Subcutaneous adipose tissue (tissue), 4 donors: ENCODE results near the gene P3H1. TPM values are rescaled to one million over a fixed set of nuclear protein-coding genes. Genes with fewer than 3 reads are reported as not detected.

ENCODE experiments used
- CTCF ChIP-seq: fragments of 450-650 bp; IDR thresholded peaks from one replicate; pipeline ENCODE4 v1.5.1; 2016; ENCODE audit warnings: low read depth, mild to moderate bottlenecking, control low read depth, antibody characterized with exemption, moderate library complexity
- total RNA-seq, 4 donors: library from RNA; depleted of rRNA; stranded (reverse); fragments of >200 nt; gene quantifications; one replicate each; pipeline ENCODE4 v1.1.0, GENCODE V29; 2016

The P3H1 gene
- total RNA-seq, 4 donors from 2014 or later, result 22.0 to 33.8 (median 33.0) TPM

- TF ChIP-seq CTCF, result no peak
Measured at GRCh38 chr1:42759114-42759513, 7.7 kb downstream of the P3H1 start.

DNA sequence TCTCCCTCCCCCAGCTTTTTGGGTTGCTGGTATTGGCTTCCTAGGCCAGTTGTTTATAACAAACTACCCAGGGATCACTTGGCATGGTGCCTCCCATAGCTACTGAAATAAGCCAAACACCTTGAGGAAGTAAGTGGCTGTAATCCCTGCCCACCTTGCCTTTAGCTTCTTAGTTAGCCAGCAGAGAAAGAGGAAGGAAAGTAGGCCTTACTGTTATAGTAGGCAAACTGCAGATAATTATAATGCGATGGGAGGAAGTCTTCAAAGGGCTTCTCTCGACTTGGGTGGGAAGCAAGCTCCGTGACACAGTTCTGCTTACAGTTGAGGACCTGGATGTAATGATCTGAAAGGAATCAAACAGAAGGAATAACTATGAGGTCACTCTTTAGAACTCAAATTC lies 8.2 kb downstream of the P3H1 start:
- TF ChIP-seq CTCF, result no peak

DNA sequence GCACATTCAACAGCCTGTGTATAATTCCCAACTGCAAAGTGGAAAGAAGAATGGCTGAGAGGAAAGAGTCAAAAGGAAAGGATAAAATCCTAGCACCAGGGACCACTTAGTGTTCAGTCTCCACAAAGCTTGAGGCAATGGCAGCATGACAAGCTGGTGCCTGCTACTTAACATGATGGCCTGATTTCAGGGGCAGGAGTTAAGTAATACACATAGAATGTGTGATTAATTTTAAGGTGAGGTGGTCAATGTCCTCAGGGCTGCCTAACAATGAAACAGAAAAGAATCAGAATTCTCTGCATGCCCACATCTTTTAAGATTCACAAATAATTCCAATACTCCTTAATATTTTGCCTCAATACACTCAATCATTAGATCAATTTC lies 8.9 kb downstream of the P3H1 start:
- no peak for TF ChIP-seq CTCF

- TF ChIP-seq CTCF, result no peak
Measured at GRCh38 chr1:42756956-42757891, 9.6 kb downstream of the P3H1 start.

- no peak for TF ChIP-seq CTCF
Measured at GRCh38 chr1:42753070-42753469, 13.8 kb downstream of the P3H1 start.

DNA sequence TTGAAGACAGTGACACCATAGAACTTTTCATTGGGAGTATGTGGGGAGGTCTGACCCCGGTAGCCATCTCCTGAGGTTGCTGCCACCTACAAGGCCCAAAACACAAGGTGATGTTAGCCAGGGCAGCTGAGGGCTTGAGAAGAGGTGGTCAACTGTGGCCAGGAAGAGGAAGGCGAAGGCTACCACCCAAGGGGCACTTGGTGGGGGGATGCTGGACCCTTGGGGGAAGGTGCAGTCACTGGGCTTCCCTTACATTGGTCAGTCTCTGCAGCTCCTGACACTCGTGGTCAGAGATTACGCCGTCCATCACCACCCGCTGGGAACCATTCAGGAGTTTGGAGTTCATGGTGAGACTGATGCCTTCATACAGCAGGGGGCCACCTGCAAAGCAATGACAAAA lies 14.5 kb downstream of the P3H1 start:
- TF ChIP-seq CTCF, result no peak

DNA sequence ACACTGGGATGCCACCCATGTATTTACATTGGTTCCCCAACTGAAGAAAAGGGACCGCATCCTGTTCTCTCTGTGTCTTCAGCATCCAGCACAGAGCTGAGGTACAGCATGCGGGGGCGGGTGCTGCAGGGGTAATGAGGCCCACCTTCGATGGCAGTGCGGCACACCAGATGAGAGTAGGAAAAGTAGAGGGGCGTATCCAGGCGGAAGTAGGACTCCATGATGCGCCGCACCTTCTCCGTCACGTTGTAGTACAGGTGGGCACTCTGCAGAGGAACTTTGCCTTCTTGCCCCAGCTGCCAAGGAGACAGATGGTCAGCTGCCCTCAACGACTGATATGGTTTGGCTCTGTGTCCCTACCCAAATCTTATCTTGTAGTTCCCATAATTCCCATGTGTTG lies 16.8 kb downstream of the P3H1 start:
- no peak for TF ChIP-seq CTCF
